Measurements from ENCODE around the gene TMEM203. TPM values are rescaled to one million over a fixed set of nuclear protein-coding genes. Genes with fewer than 3 reads are reported as not detected.
A peak's percentile ranks its signal among the peaks of the same experiment; 100 is the strongest.

Gene TMEM203
- total and polyA plus RNA-seq, 5 experiments from 2014 or later: 42.7 to 163 (median 128) TPM

- peaks cover 2 to 24% (median 3%) of the 10 kb centered on the region in 5 donors for H3K27me3 Mint-ChIP-seq
- no peak overlapping the region for H3K27ac Mint-ChIP-seq
- no peaks in the 10 kb centered on the region for H3K9me3 Mint-ChIP-seq
- no peak for ATAC-seq
- peaks cover 5 to 13% (median 9%) of the 10 kb centered on the region in 4 donors for H3K4me1 Mint-ChIP-seq
- H3K4me3 Mint-ChIP-seq: no peak overlapping the region
- peaks cover 0 to 2% (median 1%) of the 10 kb centered on the region in 3 donors for H3K36me3 Mint-ChIP-seq
- POLR2A ChIA-PET: no interaction called here
- no peak for DNase-seq
Measured at GRCh38 chr9:137232510-137232909, 27.1 kb upstream of the TMEM203 start.

GRCh38 chr9:137232101-137232500 lies 26.7 kb upstream of the TMEM203 start:
- H3K9me3 Mint-ChIP-seq: no peaks in the 10 kb centered on the region
- no peak for ATAC-seq
- H3K27me3 Mint-ChIP-seq: peaks cover 2 to 28% (median 4%) of the 10 kb centered on the region in 5 donors
- peaks cover 0 to 2% (median 1%) of the 10 kb centered on the region in 3 donors for H3K36me3 Mint-ChIP-seq
- DNase-seq: no peak
- H3K27ac Mint-ChIP-seq: peak overlapping the region in 1 of 10 donors; percentile 53
- H3K4me3 Mint-ChIP-seq: no peak overlapping the region
- peaks cover 7 to 13% (median 10%) of the 10 kb centered on the region in 4 donors for H3K4me1 Mint-ChIP-seq
- POLR2A ChIA-PET: interaction anchor here (3.0 kb wide), 1 partner anchor 8 kb away, joined by 8 read pairs; the partner anchor contains the start of gene TUBB4B

DNA sequence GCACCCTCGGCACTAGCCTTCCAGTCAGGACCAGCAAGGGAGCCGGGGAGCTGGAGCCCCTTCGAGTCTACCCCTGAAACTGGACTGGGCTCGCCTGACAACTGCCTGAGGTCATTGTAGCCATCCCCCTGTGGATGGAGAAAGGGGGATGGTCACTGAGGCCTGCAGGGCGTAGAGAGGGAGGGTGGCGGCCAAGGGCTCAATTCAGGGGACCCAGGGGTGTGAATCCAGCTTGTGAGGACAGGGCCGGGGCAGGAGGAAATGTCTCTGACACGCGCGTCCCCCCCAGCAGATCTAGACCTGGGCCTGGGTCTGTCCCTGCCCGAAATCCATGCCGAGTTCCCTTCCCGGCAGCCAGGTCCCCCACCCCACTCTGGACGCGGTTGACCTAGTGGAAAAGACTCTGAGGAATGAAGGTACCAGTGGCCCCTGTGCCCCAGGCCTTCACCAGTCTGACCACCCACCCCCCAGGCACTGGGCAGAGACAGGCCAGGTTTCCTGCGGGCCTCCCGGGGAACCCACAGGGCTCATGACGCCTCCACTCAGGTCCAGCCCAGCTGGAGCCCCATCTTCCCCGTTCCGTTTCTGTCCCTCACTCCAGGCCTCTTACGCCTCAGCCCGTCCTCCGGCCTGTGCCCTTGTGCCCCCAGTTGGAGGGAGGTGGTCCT lies 26.1 kb upstream of the TMEM203 start:
- no peaks in the 10 kb centered on the region for H3K9me3 Mint-ChIP-seq
- peak overlapping the region in 1 of 10 donors; percentile 53 for H3K27ac Mint-ChIP-seq
- ATAC-seq (no peak), DNase-seq (no peak)
- peaks cover 0 to 2% (median 1%) of the 10 kb centered on the region in 3 donors for H3K36me3 Mint-ChIP-seq
- no peak overlapping the region for H3K4me3 Mint-ChIP-seq
- H3K27me3 Mint-ChIP-seq: peaks cover 2 to 28% (median 4%) of the 10 kb centered on the region in 5 donors
- peaks cover 7 to 11% (median 8%) of the 10 kb centered on the region in 4 donors for H3K4me1 Mint-ChIP-seq
- POLR2A ChIA-PET: interaction anchor here (0.5 to 3.0 kb wide), 2 partner anchors 9 to 99 kb away, joined by 3 to 8 read pairs; partner anchors contain the start of gene TUBB4B

DNA sequence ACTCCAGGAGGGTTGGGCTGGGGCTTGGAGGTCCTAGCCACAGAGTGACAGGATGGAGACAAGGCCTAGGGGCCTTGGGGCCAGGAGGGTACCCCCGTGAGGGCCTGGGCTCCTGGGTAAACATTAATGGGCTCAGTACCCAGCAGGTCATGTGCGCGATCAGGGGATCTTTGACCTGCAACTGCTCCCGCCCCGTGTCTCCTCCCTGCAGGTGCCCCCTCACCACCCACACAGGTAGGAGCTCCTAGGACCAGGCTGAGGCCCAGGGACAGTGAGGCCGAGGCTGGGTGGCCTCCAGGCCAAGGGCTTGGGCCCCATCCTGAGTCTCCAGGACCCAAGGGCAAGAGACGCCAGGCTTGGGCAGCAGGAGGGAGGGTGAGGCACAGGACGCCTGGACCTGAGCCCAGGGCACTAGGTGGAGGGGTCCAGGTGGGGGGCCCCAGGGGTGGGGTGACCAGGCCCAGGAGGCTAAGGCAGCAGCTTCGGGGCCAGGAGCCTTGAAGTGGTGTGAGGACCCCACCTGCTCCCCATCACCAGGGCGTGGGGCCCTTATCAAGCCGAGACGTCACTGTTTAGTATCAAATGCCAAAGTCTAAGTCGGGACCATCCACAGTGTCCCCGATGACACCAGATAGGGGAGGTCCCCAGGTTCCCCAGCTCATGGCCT lies 25.4 kb upstream of the TMEM203 start, which contains the start of gene SLC34A3:
TSS of gene SLC34A3 (plus strand) at position 197 of the 667 bp plus-strand sequence. CDS start 802 bp downstream, outside the sequence.
- H3K4me1 Mint-ChIP-seq: peaks cover 5 to 11% (median 7%) of the 10 kb centered on the region in 4 donors

GRCh38 chr9:137229903-137230704 lies 24.7 kb upstream of the TMEM203 start:
- ATAC-seq: no peak
- H3K4me3 Mint-ChIP-seq: no peak overlapping the region
- peaks cover 4 to 12% (median 6%) of the 10 kb centered on the region in 4 donors for H3K4me1 Mint-ChIP-seq
- H3K36me3 Mint-ChIP-seq: peaks cover 0 to 2% (median 1%) of the 10 kb centered on the region in 3 donors
- H3K27me3 Mint-ChIP-seq: peaks cover 2 to 24% (median 4%) of the 10 kb centered on the region in 5 donors
- POLR2A ChIA-PET: interaction anchor here (3.0 kb wide), 1 partner anchor 10 kb away, joined by 8 read pairs; the partner anchor contains the start of gene TUBB4B
- H3K27ac Mint-ChIP-seq: no peak overlapping the region
- H3K9me3 Mint-ChIP-seq: no peaks in the 10 kb centered on the region
- DNase-seq: no peak

More for the DNA sequence above, 25.4 kb upstream of the TMEM203 start, which contains the start of gene SLC34A3:
- ATAC-seq: no peak
- POLR2A ChIA-PET: interaction anchor here (0.5 to 3.0 kb wide), 2 partner anchors 9 to 98 kb away, joined by 3 to 8 read pairs; partner anchors contain the start of gene TUBB4B
- Mint-ChIP-seq H3K27me3 (peaks cover 2 to 28% (median 4%) of the 10 kb centered on the region in 5 donors), H3K36me3 (peaks cover 0 to 2% (median 1%) of the 10 kb centered on the region in 3 donors), H3K4me3 (no peak within 1 kb of the TSS), H3K27ac (no peak within 1 kb of the TSS), H3K9me3 (no peaks in the 10 kb centered on the region)
- no peak for DNase-seq

- peak overlapping the region in 1 of 10 donors; percentile 10 for H3K4me3 Mint-ChIP-seq
- no peak for DNase-seq
- no peaks in the 10 kb centered on the region for H3K9me3 Mint-ChIP-seq
- no peak overlapping the region for H3K27ac Mint-ChIP-seq
- H3K4me1 Mint-ChIP-seq: peaks cover 3 to 9% (median 5%) of the 10 kb centered on the region in 4 donors
- H3K27me3 Mint-ChIP-seq: peaks cover 2 to 18% (median 4%) of the 10 kb centered on the region in 5 donors
- peaks cover 0 to 2% (median 1%) of the 10 kb centered on the region in 3 donors for H3K36me3 Mint-ChIP-seq
- ATAC-seq: no peak
- POLR2A ChIA-PET: interaction anchor here (1.0 to 3.0 kb wide), 4 partner anchors 8 to 183 kb away, joined by 3 to 8 read pairs (median 4); partner anchors contain the start of gene TUBB4B
Measured at GRCh38 chr9:137228968-137229896, 23.8 kb upstream of the TMEM203 start.

DNA sequence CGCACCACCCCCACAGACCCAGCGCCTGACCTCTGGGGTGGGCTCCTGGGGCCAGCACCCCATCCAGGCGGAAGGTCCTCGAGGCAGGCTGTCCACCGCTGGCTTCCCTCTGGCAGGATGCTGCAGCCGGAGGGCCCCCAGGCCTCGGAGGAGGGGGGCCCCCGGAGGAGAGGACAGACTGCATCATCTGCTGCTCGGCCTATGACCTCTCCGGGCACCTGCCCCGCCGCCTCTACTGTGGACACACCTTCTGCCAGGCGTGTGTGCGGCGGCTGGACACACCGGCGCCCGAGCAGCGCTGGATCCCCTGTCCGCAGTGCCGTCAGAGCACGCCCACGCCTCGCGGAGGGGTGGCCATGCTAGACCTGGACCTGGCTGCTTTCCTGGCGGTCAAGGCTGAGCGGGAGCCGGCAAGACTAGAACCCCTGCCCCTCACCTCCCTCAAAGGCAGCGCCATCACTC lies 23.1 kb upstream of the TMEM203 start:
- peaks cover 0 to 2% (median 1%) of the 10 kb centered on the region in 3 donors for H3K36me3 Mint-ChIP-seq
- no peak for ATAC-seq

GRCh38 chr9:137227853-137228505 lies 22.5 kb upstream of the TMEM203 start:
- H3K27me3 Mint-ChIP-seq: peaks cover 2 to 18% (median 4%) of the 10 kb centered on the region in 5 donors
- DNase-seq (no peak), ATAC-seq (no peak)
- H3K4me3 Mint-ChIP-seq: peak overlapping the region in 4 of 10 donors; percentile 20 to 64 (median 38)
- H3K4me1 Mint-ChIP-seq: peaks cover 4 to 13% (median 9%) of the 10 kb centered on the region in 4 donors
- H3K9me3 Mint-ChIP-seq: no peaks in the 10 kb centered on the region
- H3K27ac Mint-ChIP-seq: peak overlapping the region in 3 of 10 donors; percentile 56 to 90 (median 82)
- POLR2A ChIA-PET: interaction anchor here (0.9 to 6.4 kb wide), 7 partner anchors 9 to 132 kb away, joined by 3 to 59 read pairs (median 5); partner anchors contain the start of genes ANAPC2 and SSNA1
- peaks cover 0 to 2% (median 1%) of the 10 kb centered on the region in 3 donors for H3K36me3 Mint-ChIP-seq

More for the DNA sequence above, 23.1 kb upstream of the TMEM203 start:
- H3K27ac Mint-ChIP-seq: no peak overlapping the region
- H3K27me3 Mint-ChIP-seq: peaks cover 2 to 18% (median 4%) of the 10 kb centered on the region in 5 donors
- H3K4me3 Mint-ChIP-seq: no peak overlapping the region
- POLR2A ChIA-PET: interaction anchor here (1.0 to 6.4 kb wide), 4 partner anchors 8 to 182 kb away, joined by 3 to 59 read pairs (median 4); partner anchors contain the start of genes ANAPC2 and SSNA1
- H3K9me3 Mint-ChIP-seq: no peaks in the 10 kb centered on the region
- peaks cover 3 to 12% (median 7%) of the 10 kb centered on the region in 4 donors for H3K4me1 Mint-ChIP-seq
- DNase-seq: no peak

GRCh38 chr9:137227054-137227852 lies 21.8 kb upstream of the TMEM203 start, which contains the start of gene RNF224:
TSS of gene RNF224 (plus strand) at chr9:137227502. CDS start at chr9:137228336, 834 bp downstream.
- Mint-ChIP-seq H3K9me3 (no peaks in the 10 kb centered on the region), H3K4me1 (peaks cover 5 to 14% (median 12%) of the 10 kb centered on the region in 4 donors), H3K4me3 (peak within 1 kb of the TSS in 5 of 10 donors; percentile 1 to 64 (median 28)), H3K36me3 (peaks cover 0 to 2% (median 1%) of the 10 kb centered on the region in 3 donors), H3K27me3 (peaks cover 2 to 17% (median 4%) of the 10 kb centered on the region in 5 donors), H3K27ac (peak within 1 kb of the TSS in 6 of 10 donors; percentile 2 to 90 (median 32))
- peak; percentile 43 for ATAC-seq
- peak; percentile 71 to 88 (median 81) for DNase-seq
- POLR2A ChIA-PET: interaction anchor here (0.9 to 6.4 kb wide), 9 partner anchors 10 to 140 kb away, joined by 3 to 59 read pairs (median 6); partner anchors contain the start of genes ANAPC2, MAN1B1 and SSNA1

Data from naive thymus-derived CD8-positive, alpha-beta T cell (primary cell).